Measurements from ENCODE around the gene ERG28.

Gene ERG28

DNA sequence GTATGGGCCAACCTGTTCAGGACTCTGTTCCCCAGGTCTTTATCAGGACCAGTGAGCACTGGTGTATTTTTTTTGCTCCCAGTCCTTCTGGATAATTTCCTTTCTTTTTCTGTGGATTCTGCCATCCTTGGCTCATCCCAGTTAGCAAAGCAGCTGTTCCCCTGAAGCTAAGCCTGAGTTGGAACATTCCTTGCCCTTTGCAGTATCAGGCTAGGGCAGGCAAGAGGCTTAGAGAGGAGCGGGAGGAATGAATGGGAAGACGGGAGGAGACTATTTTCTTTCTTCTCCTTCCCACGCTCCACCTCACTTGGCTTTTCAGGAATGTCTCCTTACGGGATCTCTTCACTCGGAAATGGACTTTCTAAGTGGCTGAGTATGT lies 29.2 kb downstream of the ERG28 start:
- Histone ChIP-seq H3K27ac (ENCODE audit: extremely low read depth, low read depth, low read length) (no peak overlapping the region), H3K36me3 (ENCODE audit: control insufficient read depth in 2 of 2, insufficient read depth in 1 of 2, low read length in 2 of 2) (no peaks in the 10 kb centered on the region), H3K9me3 (ENCODE audit: control insufficient read depth, insufficient read depth, low read depth, low read length) (no peaks in the 10 kb centered on the region), H3K4me1 (ENCODE audit: control insufficient read depth, insufficient read depth, low read length) (no peaks in the 10 kb centered on the region), H3K4me3 (ENCODE audit: low read depth, low read length) (no peak overlapping the region)
- POLR2A ChIA-PET = no interaction called here
- CTCF ChIA-PET = no interaction called here
- TF ChIP-seq, protein P1, sequence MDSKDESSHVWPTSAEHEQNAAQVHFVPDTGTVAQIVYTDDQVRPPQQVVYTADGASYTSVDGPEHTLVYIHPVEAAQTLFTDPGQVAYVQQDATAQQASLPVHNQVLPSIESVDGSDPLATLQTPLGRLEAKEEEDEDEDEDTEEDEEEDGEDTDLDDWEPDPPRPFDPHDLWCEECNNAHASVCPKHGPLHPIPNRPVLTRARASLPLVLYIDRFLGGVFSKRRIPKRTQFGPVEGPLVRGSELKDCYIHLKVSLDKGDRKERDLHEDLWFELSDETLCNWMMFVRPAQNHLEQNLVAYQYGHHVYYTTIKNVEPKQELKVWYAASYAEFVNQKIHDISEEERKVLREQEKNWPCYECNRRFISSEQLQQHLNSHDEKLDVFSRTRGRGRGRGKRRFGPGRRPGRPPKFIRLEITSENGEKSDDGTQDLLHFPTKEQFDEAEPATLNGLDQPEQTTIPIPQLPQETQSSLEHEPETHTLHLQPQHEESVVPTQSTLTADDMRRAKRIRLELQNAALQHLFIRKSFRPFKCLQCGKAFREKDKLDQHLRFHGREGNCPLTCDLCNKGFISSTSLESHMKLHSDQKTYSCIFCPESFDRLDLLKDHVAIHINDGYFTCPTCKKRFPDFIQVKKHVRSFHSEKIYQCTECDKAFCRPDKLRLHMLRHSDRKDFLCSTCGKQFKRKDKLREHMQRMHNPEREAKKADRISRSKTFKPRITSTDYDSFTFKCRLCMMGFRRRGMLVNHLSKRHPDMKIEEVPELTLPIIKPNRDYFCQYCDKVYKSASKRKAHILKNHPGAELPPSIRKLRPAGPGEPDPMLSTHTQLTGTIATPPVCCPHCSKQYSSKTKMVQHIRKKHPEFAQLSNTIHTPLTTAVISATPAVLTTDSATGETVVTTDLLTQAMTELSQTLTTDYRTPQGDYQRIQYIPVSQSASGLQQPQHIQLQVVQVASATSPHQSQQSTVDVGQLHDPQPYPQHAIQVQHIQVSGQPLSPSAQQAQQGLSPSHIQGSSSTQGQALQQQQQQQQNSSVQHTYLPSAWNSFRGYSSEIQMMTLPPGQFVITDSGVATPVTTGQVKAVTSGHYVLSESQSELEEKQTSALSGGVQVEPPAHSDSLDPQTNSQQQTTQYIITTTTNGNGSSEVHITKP (tag by site-specific recombination; IDR thresholded peaks at IDR 0.05) = peak; percentile 48; the same call in 1 of the 2 replicates
- no peak for TF ChIP-seq SETDB1 (IDR thresholded peaks at IDR 0.05; ENCODE audit: insufficient read length, low read length)

DNA sequence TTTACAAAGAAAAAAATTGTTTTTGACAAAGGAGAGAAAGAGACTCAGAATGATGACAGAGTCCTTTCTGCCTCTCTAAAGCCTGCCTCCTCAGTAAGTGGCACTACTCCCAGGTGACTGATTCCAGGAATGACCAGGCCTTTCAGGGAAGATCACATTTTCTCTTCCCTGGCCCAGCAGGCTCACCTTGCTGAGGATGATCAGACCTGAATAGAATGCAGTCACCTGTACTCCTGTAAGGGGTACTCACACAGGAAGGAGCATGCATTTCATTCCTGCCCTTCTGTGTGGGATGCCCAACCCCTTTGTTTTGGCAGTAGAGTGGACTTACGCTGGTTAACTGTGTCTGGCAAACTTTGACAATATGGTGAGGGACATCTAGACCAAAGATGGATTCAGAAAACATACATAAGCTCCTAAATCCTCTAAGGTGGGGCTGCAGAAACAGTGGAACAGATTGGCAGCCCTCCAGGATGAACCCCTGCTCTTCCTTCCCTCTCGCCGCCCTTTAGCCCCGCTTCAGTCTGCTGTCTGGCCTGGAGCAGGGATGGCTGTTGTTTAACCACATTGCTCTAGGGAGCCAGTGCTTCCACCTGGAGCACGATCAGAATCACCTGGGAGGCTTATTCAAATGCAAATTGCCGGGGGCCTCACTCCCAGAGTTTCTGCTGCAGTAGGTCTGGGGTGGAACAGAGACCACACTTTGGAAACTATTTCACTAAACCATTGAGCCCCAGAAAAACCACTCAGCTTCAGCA lies 29.8 kb downstream of the ERG28 start:
- no peak overlapping the region for H3K27ac ChIP-seq (ENCODE audit: extremely low read depth, low read depth, low read length)
- ChIA-PET CTCF (no interaction called here), POLR2A (no interaction called here)
- no peaks in the 10 kb centered on the region for H3K4me1 ChIP-seq (ENCODE audit: control insufficient read depth, insufficient read depth, low read length)
- H3K36me3 ChIP-seq (ENCODE audit: control insufficient read depth in 2 of 2, insufficient read depth in 1 of 2, low read length in 2 of 2) = no peaks in the 10 kb centered on the region
- no peak overlapping the region for H3K4me3 ChIP-seq (ENCODE audit: low read depth, low read length)
- TF ChIP-seq ZNF266 (tag by site-specific recombination; IDR thresholded peaks at IDR 0.05; ENCODE audit: low read depth) (no peak), GFI1B (tag by site-specific recombination; IDR thresholded peaks at IDR 0.05) (no peak), HOXC10 (CRISPR knock-in tag; IDR thresholded peaks at IDR 0.05) (no peak), YY2 (tag by site-specific recombination; IDR thresholded peaks at IDR 0.05) (no peak), ZNF391 (tag by site-specific recombination; IDR thresholded peaks at IDR 0.05; ENCODE audit: borderline replicate concordance, low read depth) (no peak), ZNF621 (tag by site-specific recombination; IDR thresholded peaks at IDR 0.05) (no peak)
- TF ChIP-seq, protein P2, sequence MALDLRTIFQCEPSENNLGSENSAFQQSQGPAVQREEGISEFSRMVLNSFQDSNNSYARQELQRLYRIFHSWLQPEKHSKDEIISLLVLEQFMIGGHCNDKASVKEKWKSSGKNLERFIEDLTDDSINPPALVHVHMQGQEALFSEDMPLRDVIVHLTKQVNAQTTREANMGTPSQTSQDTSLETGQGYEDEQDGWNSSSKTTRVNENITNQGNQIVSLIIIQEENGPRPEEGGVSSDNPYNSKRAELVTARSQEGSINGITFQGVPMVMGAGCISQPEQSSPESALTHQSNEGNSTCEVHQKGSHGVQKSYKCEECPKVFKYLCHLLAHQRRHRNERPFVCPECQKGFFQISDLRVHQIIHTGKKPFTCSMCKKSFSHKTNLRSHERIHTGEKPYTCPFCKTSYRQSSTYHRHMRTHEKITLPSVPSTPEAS (tag by site-specific recombination; IDR thresholded peaks at IDR 0.05) = no peak
- H3K9me3 ChIP-seq (ENCODE audit: control insufficient read depth, insufficient read depth, low read depth, low read length) = no peaks in the 10 kb centered on the region

DNA sequence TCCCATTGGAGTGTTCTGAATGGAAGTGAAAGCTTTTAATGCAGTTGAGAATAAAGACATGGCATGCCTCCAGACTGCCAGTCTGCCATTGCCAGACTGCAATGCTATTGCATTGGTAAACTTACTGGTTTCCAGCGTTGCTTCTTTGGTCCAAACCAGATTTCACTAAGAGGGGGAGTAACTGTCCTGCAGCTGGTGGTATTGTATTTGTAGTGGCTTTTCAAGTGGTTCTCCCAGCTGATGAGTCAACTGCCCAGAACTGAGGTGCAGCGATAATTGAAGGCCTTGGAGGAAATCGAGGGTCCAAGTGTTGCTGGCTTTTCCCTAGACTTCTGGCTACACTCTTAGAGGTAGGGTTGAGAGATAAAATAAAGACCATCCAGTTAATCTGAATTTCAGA lies 31.9 kb downstream of the ERG28 start:
- POLR2A ChIA-PET = interaction anchor here (0.6 to 1.3 kb wide), 2 partner anchors 8 to 32 kb away, joined by 3 read pairs; no protein-coding TSS in a partner anchor
- no peaks in the 10 kb centered on the region for H3K4me1 ChIP-seq (ENCODE audit: control insufficient read depth, insufficient read depth, low read length)
- CTCF ChIA-PET = no interaction called here
- TF ChIP-seq ZFHX2 (tag by site-specific recombination; conservative IDR thresholded peaks at IDR 0.05) = no peak
- no peak for TF ChIP-seq ZBTB48 (tag by site-specific recombination; IDR thresholded peaks at IDR 0.05)
- no peak for TF ChIP-seq SP3 (tag by site-specific recombination; IDR thresholded peaks at IDR 0.05)
- TF ChIP-seq SCRT2 (tag by site-specific recombination; IDR thresholded peaks at IDR 0.05) = no peak
- no peak for TF ChIP-seq ZNF670 (tag by site-specific recombination; IDR thresholded peaks at IDR 0.05; ENCODE audit: low read depth)
- TF ChIP-seq SCRT1 (tag by site-specific recombination; IDR thresholded peaks at IDR 0.05; ENCODE audit: borderline replicate concordance) = no peak
- TF ChIP-seq HOXA7 (CRISPR knock-in tag; IDR thresholded peaks at IDR 0.05; ENCODE audit: borderline replicate concordance) = no peak
- TF ChIP-seq, protein P3, sequence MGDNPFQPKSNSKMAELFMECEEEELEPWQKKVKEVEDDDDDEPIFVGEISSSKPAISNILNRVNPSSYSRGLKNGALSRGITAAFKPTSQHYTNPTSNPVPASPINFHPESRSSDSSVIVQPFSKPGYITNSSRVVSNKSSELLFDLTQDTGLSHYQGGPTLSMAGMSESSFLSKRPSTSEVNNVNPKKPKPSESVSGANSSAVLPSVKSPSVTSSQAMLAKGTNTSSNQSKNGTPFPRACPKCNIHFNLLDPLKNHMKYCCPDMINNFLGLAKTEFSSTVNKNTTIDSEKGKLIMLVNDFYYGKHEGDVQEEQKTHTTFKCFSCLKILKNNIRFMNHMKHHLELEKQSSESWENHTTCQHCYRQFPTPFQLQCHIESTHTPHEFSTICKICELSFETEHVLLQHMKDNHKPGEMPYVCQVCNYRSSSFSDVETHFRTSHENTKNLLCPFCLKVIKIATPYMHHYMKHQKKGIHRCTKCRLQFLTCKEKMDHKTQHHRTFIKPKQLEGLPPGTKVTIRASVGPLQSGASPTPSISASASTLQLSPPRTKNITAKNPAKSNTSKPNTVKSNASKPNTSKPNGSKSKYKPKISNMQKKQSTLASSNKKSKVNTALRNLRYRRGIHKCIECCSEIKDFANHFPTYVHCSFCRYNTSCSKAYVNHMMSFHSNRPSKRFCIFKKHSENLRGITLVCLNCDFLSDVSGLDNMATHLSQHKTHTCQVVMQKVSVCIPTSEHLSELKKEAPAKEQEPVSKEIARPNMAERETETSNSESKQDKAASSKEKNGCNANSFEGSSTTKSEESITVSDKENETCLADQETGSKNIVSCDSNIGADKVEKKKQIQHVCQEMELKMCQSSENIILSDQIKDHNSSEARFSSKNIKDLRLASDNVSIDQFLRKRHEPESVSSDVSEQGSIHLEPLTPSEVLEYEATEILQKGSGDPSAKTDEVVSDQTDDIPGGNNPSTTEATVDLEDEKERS (tag by site-specific recombination; IDR thresholded peaks at IDR 0.05) = no peak
- TF ChIP-seq ZNF585B (tag by site-specific recombination; IDR thresholded peaks at IDR 0.05) = no peak
- TF ChIP-seq, protein P4, sequence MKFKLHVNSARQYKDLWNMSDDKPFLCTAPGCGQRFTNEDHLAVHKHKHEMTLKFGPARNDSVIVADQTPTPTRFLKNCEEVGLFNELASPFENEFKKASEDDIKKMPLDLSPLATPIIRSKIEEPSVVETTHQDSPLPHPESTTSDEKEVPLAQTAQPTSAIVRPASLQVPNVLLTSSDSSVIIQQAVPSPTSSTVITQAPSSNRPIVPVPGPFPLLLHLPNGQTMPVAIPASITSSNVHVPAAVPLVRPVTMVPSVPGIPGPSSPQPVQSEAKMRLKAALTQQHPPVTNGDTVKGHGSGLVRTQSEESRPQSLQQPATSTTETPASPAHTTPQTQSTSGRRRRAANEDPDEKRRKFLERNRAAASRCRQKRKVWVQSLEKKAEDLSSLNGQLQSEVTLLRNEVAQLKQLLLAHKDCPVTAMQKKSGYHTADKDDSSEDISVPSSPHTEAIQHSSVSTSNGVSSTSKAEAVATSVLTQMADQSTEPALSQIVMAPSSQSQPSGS (tag by site-specific recombination; IDR thresholded peaks at IDR 0.05; ENCODE audit: low read depth) = no peak
- no peak for TF ChIP-seq ZSCAN16 (tag by site-specific recombination; IDR thresholded peaks at IDR 0.05)
- TF ChIP-seq ZNF473 (tag by site-specific recombination; IDR thresholded peaks at IDR 0.05) = no peak
- no peak for TF ChIP-seq ZNF791 (tag by site-specific recombination; IDR thresholded peaks at IDR 0.05)
- no peak for TF ChIP-seq ZNF121 (tag by site-specific recombination; IDR thresholded peaks at IDR 0.05)

More for the DNA sequence above, 31.9 kb downstream of the ERG28 start:
- no peaks in the 10 kb centered on the region for H3K9me3 ChIP-seq (ENCODE audit: control insufficient read depth, insufficient read depth, low read depth, low read length)
- no peak overlapping the region for H3K27ac ChIP-seq (ENCODE audit: extremely low read depth, low read depth, low read length)
- no peak overlapping the region for H3K4me3 ChIP-seq (ENCODE audit: low read depth, low read length)
- H3K36me3 ChIP-seq (ENCODE audit: control insufficient read depth in 2 of 2, insufficient read depth in 1 of 2, low read length in 2 of 2) = no peaks in the 10 kb centered on the region

Measured in HEK293 (cell line).